ENCODE data around the gene SOX30.

SOX30 gene

DNA sequence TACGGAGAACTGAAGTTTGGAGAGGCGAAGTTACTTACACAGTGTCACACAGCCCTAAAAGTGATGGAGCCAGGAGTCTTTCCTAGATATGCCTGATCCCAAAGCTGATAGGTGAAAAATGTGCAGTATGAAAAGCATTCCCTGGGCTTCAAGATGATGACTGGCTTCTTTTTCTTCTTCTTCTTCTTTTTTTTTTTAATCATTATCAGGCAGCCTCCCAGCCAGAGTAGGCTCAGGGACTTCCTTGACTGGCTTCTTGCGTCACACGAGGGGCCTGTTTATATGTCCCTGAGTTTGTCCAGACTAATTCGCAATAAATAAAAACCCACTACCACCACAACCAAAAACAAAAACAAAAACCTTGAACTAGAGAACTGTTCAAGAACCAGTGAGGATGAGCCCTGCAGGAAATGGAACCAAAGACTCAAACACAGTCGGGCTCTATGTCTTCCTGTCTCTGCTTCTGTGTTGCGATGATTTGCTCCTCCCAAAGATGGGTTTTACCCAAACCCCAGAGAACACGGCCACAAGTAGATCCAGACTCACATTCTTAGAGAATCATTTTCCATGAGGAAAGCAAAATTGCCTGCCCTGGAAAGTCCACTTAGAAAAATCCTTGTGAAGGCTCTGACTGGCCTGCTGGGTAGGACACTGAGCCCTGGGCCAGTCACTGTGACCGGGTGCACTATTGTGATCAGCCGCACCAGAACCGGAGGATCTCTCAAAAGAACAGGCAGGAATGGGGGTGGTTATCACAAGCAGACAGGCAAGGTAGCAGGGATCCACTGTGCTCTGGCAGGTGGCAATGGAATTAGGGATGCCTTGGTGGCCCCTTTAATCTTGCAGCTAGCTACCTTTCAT is 38.6 kb downstream of the SOX30 start:
- in situ Hi-C loops (cut with HindIII; ENCODE audit: low pct_ligation_motif_present, low pct_unique_long_range_greater_than_20kb, low sequenced_read_pairs): no loop called here
- no peak for DNase-seq

DNA sequence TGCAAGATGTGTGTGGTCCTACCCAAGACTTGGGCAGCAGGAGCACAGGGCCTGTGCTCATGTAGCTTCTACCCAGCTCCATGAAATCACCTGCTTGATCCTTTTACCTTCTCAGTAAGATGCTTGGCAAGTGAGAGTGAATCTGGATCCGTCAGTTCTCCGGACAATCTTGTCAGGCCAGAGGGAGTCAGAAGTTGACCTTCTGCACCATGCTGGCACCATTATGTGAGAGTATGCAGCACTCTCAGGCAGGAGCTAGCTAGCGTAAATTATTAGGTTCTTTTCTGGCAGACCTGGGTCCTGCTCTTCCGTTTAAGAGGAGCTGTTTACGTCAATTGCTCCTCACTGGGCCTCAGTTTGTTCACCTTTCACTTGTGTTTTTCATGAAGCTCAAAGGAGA is 39.7 kb downstream of the SOX30 start:
- no peak for DNase-seq
- in situ Hi-C loops (cut with HindIII; ENCODE audit: low pct_ligation_motif_present, low pct_unique_long_range_greater_than_20kb, low sequenced_read_pairs): no loop called here

DNA sequence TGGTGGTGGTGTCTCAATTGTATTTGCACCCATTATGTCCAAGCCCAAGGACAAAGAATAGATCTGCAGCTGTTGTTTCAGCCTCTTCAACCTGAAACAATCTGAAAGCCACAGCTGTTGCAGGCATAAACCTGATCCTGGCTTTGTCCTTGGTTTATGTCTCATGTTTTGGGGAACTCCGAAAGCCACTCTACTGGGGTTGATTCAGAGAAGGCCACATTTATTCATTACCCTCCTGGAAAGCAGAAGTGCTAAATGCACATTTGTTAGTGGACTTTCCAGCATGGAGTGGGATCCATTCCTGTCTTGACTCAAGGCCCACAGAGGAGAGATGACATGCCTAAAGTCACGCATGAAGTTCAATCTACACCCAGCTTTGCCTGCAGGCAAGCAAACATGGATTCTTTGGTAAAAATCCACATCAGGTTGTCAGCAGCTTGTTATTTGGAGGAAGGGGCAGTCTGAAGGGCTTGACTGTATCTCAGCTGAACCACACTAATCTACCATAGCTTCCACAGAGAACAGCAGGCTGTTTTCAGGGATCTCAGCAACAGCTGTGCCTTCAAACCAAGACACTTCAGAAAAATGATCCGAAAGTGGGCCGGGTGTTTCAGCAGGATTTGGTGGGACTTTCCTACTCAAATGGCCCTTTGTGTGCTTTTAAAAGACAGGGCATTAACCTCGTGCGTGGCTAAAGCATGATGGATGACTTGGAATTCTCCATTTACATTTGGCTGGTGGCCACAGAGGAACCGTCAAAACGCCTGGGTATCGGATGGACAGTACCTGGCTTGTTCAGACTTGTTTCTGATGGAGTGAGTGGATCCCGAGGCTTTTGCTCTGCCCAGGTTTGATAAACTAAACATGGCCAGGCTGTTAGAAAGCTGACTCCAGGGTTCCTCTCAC is 40.4 kb downstream of the SOX30 start:
- in situ Hi-C loops (cut with HindIII; ENCODE audit: low pct_ligation_motif_present, low pct_unique_long_range_greater_than_20kb, low sequenced_read_pairs): no loop called here
- DNase-seq: no peak

DNA sequence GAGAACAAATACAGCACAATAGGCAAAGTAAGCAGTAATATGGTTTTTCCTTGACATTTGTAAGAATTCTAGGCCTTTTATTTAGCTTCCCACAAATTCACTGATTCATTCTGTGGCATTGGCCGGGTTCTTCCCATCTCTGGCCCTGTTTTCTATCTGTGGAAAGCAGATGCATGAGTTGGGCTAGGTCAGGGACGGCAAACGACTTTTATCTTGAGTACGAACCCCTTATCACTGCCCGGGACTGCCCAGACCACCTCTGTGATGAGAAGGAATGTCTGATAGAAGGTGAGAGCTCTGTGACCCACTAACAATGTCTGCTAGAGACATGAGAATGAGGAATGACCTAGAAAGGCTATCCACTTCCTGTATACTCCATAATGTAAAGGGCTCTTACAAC is 41.2 kb downstream of the SOX30 start:
- in situ Hi-C loops (cut with HindIII; ENCODE audit: low pct_ligation_motif_present, low pct_unique_long_range_greater_than_20kb, low sequenced_read_pairs): no loop called here
- DNase-seq: no peak

DNA sequence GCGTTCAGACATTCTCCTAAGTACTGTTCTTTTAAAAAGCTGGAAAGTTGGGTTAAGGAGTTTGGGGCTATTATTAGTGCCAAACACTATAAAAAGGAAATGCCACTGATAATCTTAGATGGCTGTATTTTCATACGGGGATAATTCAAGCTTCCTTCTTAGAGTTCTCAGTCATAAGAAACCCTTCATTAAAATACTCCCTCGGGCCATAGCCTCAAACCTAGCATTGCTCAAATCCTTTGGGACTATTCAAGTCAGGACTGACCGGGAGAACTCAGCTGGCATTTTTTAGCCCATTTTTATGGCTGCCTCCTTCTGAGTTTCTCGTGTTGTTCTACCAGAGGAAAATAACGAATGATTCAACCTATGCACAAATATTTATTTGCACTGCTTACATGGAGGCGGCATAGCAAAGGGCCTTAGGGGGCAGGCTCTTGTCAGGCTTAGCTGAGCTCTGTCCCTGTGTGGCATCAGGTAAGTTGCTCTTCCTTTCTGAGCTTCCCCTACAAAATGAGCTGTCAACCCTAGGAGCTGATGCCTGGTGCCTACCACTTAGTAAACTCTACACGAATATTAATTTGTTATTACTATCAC is 43.2 kb downstream of the SOX30 start:
- no peak for DNase-seq
- in situ Hi-C loops (cut with HindIII; ENCODE audit: low pct_ligation_motif_present, low pct_unique_long_range_greater_than_20kb, low sequenced_read_pairs): no loop called here

DNA sequence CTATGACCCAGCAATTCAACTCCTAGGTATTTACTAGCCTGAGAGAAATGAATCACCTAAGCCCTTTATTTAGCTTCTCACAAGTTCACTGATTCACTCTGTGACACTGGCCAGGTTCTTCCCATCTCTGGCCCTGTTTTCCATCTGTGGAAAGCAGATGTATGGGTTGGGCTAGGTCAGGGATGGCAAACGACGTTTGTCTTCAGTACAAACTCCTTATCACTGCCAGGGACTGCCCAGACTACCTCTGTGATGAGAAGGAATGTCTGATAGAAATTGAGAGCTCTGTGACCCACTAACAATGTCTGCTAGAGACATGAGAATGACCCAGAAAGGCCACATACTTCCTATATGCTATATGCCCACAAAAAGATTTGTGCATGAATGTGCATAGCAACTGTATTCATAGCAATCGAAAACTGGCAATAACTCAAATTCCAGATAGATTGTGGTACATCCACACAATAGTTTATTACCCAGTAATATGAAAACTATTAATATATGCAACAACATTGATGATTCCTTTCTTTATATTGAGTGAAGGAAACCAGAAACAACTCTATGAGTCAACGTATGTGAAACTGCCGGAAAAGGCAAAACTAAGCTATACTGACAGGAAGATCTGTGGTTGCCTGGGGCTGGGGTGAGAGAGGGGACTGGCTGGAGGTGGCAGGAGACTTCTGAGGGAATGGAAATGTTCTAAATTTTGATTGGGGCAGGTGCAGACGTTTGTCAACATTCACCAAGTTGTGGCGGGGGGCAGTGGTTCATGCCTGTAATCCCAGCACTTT is 44.7 kb downstream of the SOX30 start:
- DNase-seq: no peak
- in situ Hi-C loops (cut with HindIII; ENCODE audit: low pct_ligation_motif_present, low pct_unique_long_range_greater_than_20kb, low sequenced_read_pairs): no loop called here

DNA sequence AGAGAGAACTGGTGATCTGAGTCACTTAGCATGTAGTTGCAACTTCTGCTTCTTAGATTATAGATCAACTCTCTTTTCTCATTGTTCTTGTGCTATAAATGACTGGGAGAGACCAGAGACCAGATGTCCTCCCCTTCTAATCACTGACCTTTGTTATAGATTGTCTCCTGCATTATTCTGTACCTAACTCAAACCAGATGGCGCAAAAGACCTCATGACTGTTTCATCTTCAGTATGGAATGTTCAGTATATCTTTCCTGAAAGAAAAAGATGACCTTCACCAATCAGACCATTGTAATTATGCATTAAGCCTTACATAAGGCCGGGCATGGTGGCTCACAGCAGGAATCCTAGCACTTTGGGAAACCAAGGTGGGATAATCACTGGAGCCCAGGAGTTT is 46.2 kb downstream of the SOX30 start:
- in situ Hi-C loops (cut with HindIII; ENCODE audit: low pct_ligation_motif_present, low pct_unique_long_range_greater_than_20kb, low sequenced_read_pairs): no loop called here
- no peak for DNase-seq

DNA sequence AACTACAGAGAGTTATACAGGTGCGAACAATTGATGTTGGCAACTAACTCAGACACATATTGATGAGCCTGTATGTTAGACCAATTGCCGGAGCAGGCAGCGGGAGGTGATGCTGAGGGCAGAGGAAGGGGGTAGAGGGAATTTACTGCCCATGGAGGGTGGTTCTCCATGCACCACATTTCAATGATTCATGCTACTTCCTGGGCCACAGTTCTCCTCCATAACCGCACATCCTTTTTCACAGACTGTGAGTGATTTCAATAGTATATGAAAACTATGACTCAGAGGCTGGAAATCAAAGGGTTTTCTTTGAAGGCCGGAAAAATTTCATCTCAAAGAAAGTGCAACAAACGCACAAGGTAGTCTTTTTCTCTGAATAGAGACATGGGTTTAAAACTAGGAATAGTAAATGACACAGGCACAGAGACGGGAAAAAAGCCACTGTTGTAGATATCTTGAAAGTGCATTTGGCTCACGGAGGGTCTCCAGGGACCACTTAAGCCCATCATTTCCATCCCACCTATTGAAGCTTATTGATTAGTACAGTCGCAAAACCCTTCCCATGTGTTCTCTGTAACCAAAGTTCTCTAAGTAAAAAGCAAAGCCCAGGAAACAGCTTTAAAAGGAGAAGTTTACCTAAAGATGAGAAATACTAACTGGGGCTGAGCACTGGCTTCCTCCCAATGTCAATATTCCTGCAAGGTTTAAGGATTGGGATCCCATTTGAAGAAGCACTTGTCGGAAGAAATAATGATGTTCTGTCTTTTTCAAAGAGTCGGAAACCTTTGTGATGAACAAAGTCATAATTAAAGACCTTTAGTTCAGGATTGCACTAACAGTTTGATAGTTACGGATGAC is 48.7 kb downstream of the SOX30 start:
- in situ Hi-C loops (cut with HindIII; ENCODE audit: low pct_ligation_motif_present, low pct_unique_long_range_greater_than_20kb, low sequenced_read_pairs): no loop called here
- peak; percentile 75 for DNase-seq

DNA sequence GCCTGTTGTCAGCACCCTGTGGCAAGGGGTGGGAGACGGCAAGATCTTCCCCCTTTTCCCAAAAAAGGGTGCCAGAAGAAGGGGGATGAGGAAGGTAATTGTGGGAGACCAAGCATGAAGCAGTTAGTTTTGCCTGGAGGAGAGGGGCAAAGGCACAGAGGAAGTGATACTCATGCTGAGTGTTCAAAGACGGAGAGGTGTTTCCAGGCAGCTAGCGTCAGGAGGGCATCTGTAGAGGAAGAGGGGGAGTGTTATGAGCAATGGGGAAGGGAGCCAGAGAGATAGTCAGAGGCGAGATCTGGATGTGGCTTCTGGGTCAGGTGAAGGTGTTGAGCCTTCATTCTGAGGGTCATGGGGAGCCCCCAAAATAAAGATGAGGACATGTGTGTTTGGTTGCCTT is 49.7 kb downstream of the SOX30 start:
- in situ Hi-C loops (cut with HindIII; ENCODE audit: low pct_ligation_motif_present, low pct_unique_long_range_greater_than_20kb, low sequenced_read_pairs): no loop called here

DNA sequence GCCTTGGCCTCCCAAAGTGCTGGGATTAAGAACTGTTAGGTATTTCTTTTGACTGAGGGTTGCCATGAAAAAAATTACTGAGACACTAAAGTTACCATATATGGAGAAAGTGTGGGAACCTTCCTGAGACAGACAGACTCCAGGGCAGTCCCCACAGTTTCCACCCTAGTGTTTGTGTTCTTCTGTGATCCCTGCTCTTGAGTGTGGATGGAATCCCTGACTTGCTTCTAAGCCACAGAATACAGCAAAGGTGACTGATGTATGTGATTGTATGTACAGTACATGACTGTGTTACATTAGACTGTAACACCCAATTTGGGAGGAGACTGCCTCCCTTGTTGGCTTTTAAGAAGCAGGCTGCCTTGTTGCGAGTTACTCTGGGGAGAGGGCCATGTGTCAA is 52.0 kb downstream of the SOX30 start:
- in situ Hi-C loops (cut with HindIII; ENCODE audit: low pct_ligation_motif_present, low pct_unique_long_range_greater_than_20kb, low sequenced_read_pairs): no loop called here
- DNase-seq: no peak

More for the DNA sequence above, 49.7 kb downstream of the SOX30 start:
- DNase-seq: no peak

DNA sequence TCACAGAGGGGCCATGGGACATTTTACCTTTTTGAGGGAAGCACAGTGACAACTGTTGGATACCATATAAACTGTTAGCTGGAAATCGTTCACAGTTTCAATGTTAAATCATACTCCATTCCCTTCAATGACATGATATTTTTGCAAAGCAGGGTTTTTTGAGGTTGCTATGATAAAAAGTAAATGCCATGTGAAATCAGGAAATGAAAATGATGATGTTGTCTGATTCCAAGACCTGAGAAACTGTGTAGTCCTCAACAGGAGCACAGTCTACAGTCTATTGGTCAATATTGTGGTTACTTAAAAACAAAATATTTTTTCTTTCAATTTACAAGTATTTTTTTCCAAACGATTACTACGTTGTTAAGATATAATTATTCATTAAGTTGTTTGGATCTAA is 52.7 kb downstream of the SOX30 start:
- in situ Hi-C loops (cut with HindIII; ENCODE audit: low pct_ligation_motif_present, low pct_unique_long_range_greater_than_20kb, low sequenced_read_pairs): no loop called here

DNA sequence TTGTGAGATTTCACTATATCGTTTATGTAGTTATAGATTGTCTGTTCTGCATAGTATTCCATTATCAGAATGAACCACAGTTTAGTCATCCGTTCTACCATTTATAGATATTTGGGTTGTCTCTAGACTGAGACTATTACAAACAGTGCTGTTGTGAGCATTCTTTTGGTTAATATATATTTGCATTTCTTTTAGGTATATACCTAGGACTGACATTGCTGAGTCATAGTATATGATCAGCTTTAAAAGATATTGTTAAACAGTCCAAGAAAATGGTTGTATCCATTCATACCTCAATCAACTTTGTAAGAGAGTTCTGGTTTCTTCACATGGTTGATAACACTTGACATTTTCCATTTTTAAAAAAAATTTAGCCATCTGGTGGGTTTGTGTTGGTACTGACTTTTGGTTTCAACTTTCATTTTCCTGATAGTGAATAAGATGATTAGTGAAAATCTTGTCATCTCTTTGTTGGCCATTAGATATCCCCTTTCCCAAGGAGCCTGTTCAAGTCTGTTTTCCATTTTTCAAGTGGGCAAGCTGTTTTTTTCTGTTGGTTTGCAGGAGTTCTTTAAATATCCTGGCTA is 53.8 kb downstream of the SOX30 start:
- in situ Hi-C loops (cut with HindIII; ENCODE audit: low pct_ligation_motif_present, low pct_unique_long_range_greater_than_20kb, low sequenced_read_pairs): no loop called here
- no peak for DNase-seq

More for the DNA sequence above, 52.7 kb downstream of the SOX30 start:
- no peak for DNase-seq

DNA sequence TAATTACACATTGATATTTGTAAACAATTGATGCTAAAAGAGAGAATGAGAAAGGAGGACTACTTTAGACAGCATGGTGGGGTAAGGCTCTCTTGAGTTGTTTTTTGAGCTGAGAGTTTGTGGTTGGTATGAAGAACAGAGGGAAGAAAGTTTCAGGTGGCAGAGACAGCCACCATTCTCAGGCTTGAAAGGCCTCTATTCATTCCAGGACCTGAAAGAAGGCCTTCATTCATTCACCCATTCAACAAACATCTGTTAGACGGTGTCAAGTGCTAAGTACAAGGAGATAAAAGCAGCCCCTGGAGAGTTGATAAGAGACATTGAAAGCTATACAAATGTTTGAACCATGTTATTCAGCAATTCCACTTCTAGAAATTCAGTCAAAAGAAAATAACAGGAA is 55.0 kb downstream of the SOX30 start:
- in situ Hi-C loops (cut with HindIII; ENCODE audit: low pct_ligation_motif_present, low pct_unique_long_range_greater_than_20kb, low sequenced_read_pairs): no loop called here
- no peak for DNase-seq

DNA sequence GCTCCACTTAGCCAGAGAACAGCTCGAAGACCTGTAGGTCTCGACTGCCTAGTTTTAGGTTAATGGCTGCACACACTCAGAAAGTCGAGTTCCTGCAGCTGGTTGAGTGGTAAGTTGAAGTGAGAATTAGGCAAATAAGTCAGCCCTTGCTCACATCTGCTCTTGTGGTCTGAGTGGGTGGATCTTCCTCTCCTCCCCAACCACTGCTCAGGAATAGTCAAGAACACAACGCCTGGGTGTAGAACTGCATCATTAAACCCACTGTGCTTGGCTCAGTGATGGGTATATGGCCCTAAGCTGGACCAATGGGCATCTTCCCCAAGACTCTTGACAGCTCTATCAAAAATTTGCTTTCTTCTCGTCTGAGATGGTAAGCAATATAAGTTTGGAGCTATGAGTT is 55.8 kb downstream of the SOX30 start:
- in situ Hi-C loops (cut with HindIII; ENCODE audit: low pct_ligation_motif_present, low pct_unique_long_range_greater_than_20kb, low sequenced_read_pairs): no loop called here
- DNase-seq: no peak

DNA sequence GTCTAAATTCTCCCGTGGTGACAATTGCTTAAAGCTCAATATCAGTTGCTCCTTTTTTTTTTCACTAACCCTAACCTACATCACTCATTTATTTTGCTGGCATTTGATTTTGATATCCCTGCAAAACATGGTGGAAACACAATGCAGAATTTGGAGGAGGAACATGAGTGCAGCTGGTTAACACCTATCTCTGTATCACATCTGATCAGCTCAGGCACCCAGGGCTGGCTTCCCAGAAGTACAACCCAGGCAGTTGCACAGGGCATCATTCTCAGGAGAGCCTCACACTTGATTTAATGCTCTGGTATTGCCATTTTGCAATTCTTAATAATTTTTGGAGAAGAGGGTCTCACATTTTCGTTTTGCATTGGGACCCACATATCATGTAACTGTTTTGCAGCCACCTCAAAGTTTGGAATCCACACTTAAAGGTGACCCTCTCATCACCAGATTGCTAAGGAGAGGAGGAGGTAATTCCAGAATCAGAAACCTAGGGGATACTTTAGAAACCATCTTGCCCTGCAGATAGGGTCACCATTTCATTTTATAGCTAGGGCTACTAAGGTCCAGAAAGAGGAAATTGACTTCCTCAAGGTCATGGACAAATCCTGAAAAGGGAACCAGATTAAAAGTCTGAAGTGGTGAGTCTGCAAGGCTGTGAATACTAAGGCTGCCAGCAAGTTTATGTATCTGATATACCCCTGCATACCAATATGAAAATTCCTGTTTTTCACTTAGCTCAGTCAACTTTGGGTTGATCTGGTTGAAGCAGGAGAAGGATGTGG is 57.4 kb downstream of the SOX30 start:
- in situ Hi-C loops (cut with HindIII; ENCODE audit: low pct_ligation_motif_present, low pct_unique_long_range_greater_than_20kb, low sequenced_read_pairs): no loop called here
- DNase-seq: no peak

DNA sequence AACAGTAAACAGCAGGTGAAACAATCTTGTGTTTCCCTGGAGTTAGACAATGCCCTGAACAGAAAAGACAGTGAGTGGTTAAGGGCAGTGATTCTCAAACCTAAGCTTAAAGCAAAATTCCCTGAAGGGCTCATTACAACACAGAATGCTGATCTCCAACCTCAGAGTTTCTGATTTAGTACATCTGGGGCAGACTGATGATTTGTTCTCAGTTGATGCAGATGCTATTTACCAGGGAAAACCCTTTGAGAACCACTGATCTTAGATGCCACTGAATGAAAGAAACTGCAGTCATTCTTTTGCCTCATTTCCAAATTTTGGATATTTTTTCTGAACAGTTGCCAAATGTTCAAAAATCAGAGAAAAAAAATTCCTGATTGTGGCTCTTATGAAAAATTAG is 58.0 kb downstream of the SOX30 start:
- DNase-seq: no peak
- in situ Hi-C loops (cut with HindIII; ENCODE audit: low pct_ligation_motif_present, low pct_unique_long_range_greater_than_20kb, low sequenced_read_pairs): no loop called here

All from ACHN (cell line).